ENCODE results near the gene PPP3CA.

PPP3CA gene

DNA sequence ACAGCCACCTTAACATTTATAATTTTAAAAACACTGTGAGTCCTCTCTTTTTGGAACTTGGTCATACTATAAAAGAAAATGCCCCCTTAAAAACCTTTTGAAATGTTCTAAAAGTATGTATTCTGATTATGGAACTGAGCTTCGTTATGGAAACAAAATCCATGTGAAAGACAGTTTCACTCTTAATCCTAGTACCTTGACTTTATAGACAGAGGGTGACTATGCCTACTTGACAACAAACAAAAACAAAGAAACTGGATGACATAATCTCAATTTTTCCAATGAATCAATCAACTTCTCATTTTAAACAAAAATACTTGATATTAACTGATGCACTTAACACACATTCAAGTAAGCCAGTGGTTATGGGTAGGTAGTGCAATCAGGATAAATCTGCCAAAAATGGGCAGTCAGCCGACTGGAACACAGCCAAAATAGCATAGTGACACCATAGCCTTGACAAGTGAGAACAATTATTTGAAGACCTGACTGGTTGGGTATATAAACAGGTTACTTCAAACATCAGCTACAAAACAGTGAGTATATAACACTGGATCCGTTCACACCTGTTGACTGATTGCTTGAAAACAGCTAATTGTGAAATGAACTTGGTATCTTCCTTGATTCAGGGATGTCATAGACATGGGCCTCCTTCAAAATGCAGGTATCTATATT is 265.5 kb downstream of the PPP3CA start:
- no peak for DNase-seq

DNA sequence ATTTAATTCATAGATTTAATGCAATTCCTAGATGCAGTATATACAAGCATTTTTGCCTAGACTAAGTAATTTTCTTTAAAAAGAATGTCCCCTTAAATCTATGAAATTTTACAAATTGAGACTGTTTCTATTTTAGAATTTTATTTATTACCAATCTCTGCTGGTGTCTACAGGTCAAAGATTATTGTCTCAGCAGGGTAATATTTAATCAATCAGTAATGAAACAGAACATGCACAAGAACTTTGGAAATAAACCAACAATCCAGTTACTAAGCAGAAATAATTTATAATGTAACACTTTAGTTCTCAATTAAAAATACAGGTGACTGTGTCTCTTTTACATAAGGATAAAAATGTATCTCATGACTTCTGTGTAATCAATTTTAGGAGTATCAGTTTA is 266.2 kb downstream of the PPP3CA start:
- no peak for DNase-seq

DNA sequence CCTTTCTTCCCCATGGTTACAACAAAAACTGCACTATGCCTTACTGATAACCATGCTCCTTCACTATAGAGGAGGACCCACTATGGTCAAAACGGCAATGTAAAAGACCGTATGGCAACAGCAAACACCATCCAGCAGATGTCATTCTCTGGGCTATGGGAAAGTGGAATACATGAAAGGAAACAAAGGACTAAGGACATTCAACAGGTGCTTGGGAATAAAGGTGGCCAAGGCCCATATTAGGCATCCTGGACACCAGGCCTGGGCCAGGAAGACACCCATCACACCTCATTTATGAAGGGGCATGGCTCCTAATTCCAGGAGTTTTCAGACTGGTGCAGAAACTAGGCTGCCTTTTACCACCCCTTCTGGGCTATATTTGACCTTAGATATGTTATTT is 268.4 kb downstream of the PPP3CA start:
- DNase-seq, result no peak

DNA sequence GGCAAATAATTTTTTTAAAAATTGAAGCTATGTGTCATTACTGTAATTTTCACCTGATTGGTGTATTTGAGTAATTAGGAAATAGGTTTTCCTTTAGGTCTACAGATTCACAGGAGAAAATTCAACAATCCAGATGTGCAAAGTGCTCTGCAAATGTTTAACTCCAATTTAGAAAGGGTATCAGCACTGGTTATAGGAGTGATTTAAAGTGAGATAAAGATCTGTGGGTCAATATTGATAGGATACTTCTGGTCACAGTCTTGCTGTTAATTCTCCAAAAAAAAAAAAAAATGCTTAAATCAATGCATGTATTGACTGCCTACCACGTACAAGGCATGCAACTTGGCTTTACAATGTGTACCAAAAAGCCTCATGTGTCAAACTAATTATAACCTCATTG is 271.3 kb downstream of the PPP3CA start:
- no peak for DNase-seq

DNA sequence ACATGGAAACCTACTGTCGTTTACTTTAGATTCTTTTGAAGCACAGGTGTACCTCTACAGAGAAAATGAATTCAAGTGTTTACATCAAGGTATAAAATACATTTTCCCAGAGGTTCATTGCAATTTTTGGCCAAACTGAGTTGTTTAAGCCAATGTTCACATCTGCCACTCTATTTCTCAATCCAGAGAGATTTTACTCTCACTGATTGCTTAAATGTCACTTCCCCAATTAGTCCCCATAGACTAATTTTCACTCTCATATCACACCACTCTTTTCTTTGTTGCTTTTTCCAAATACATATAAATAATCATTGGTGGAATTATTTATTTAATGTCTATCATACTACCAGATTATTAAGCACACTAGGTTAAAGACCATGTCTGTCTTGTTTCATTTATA is 271.8 kb downstream of the PPP3CA start:
- DNase-seq, result no peak

DNA sequence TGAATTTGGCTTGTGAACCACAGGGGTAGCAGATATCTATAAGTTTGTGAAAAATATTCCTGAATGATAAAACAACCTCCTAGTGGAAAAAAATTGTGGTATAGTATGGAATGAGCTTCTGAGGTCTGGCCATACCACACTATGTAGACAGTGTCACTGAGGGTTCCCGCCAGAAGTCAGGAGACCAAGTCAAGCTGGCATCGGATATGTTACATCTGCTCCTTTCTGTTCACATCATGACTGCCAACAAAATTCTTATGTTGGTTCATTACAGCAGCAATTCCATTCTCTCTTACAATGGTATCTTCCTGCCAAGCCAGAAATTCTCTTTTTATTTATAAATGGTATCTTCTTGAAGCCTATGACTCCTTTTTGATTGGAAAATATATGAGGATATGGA is 273.0 kb downstream of the PPP3CA start:
- DNase-seq, result no peak

DNA sequence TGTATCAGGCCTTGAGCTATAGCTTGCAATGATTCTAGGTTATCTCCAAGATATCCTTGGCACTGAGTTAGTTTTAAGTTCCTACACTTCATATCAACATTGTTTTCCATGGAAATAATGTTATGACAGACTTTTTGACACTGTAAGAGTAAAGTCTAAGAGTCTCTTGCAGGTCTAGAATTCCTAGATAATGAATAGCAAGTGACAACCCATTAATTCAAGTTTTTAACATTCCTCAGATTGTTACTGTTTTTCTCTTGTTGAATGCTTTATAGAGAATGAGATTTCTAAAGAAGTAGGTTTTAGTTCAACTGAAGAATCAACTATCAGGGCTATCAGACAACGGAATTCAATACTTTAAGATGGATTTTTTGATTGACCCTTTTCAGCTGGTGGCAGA is 276.1 kb downstream of the PPP3CA start:
- no peak for DNase-seq

DNA sequence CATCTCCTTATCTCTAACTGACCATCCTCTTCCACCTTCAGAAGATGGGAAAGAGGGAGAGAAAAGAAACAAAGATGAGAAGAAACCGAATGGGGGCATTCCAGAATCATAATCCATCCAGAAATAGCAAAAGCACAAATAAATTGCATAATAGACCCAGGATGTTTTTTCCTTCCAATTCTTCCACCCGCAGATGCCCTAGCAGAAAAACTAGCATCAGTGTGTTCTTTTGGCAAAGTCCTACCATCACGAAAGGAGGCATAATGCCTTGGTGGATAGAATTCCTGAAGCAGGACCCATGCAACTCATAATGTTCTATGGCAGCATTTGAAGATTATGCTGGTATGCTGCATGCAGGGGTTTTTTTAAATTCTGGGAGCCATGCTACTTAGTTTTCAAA is 279.2 kb downstream of the PPP3CA start:
- DNase-seq, result no peak

DNA sequence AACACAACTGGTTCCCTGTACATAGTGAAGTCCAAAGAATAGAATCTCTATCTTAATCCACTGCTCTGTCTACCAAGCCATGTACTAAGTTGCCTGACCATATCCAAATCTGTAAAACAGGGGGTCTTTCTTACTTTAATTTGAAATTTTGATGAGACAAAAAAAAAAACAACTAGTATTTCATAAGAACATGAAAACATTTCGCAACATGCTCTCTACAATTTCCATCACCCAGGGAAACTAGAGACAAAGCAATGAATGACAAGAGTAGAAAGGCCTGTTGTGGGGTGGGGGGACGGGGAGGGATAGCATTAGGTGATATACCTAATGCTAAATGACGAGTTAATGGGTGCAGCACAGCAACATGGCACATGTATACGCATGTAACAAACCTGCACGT is 279.9 kb downstream of the PPP3CA start:
- DNase-seq, result no peak

DNA sequence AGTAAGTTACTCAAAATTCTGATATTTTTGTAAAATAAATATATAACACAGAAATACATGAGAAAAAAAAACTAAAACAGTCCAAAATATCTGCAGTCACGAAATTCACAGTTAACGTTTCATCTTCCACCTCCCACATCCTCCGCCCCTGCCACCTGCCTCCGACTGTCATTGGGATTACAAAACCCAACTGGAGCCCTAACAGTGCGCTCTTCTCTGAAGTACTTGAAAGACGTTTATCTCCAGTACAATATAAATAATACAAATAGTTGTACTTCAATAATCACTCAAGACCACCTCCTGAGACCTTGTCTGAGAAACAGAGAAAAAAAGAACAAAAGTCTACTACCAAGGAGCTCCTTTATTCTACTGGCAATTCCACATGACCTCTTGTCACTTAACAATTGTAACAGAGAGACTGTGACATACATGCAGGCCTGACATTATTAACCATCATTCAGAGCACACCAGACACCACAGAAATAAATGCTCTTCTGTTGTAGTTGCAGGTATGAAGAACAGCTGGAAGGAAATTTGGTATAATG is 280.6 kb downstream of the PPP3CA start:
- no peak for DNase-seq

DNA sequence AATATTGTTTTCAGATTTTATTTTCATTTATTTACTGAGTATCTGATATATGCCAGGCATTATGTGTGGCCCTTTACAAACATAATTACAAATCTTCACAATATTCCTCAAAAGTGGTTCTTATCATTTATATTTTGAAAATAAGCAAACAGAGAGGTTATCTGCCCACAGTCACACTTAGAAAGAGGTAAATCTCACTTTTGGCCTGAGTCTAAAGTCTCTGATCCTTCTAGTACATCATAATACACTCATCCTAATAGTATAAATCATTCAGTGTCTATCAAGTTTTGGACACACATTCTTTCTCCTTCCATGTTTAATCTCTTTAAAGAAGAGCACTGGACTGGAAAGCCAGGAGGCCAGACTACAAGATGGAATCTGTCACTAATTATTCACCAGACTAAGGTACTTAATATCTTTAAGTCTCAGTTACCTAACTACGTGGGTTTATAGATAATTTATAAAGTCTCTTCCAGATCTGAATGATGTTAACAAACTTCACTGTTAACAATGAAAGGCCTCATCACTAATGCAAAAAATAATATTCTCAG is 281.3 kb downstream of the PPP3CA start:
- DNase-seq, result no peak

DNA sequence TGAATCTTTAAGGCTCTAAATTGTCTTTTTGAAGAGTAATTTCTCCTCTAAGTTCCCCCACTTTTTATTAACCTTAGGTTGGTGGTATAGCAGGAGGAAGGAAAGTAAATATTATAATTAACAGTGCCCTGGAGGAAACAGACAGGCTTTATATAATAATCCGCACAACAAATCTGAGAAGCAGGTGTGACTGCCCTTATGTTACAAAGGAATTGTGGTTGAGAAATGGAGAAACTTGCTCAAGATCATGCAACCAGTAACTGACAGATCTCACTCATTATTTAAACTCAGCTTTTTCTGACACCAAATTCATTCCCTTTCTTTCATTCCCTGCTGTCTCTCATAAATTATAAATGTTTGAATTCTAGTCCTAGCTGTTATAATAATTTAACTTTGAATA is 282.0 kb downstream of the PPP3CA start:
- no peak for DNase-seq

DNA sequence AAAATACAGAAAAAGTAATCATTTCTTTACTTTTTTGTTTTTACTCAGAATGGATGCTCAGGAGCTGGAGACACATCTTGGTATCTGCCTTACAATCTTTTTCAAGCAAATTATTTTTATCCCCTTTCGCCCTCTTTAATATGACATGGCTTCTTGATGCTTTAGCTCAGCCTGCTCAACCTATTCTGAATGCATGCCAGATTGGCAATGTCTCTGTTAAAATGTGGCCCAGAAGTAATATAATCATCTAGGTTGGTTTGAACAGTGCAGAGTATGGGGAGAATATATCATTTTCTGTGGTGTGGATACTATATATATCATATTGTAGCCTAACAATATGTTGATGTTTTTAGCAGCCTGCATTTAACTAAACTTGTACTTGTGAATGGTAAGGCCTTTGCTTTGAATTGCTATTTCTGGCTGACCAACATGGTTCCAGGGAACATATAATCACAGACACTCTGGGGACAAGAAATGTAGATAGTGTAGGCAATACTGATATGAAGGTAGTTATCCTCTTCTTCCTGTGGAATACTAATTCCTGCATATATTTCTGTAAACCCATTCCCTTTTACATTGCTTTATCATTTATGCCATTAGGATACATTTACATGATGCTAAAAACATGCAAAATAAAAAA is 282.7 kb downstream of the PPP3CA start:
- no peak for DNase-seq

DNA sequence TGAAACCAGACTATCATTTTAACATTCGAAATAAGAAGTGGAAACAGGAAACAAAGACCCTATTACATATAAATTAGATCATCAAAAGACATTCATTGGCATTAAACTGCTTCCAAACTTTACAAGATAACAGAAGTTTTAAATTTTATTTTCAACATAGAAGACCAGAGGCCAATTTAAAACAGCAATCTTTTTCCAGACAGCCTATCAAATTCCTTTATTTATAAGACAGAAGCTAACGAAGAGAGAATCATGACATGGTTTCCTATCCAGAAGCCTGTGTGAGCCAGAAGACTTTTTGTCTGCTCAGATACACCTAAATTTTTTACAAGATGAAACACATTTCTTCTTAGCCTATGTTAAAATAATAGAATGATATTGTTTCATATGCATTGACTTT is 291.9 kb downstream of the PPP3CA start:
- DNase-seq, result no peak

DNA sequence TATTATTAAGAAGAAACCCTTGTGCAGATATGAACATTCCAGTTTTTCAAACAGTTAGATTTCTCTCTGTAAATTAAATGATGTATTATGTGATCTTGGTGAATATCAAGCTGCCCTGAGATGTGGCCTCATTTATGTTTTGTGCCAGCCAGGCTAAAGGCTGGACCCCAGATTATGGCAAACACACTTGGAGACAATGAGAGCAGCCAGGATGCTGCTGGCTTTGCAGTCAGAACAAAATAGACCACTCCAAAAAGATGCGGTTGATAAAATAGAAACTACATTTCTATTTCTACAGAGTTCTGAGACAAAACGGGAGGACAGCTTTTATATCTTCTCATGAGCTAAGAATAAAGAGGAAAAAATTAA is 296.5 kb downstream of the PPP3CA start:
- no peak for DNase-seq

DNA sequence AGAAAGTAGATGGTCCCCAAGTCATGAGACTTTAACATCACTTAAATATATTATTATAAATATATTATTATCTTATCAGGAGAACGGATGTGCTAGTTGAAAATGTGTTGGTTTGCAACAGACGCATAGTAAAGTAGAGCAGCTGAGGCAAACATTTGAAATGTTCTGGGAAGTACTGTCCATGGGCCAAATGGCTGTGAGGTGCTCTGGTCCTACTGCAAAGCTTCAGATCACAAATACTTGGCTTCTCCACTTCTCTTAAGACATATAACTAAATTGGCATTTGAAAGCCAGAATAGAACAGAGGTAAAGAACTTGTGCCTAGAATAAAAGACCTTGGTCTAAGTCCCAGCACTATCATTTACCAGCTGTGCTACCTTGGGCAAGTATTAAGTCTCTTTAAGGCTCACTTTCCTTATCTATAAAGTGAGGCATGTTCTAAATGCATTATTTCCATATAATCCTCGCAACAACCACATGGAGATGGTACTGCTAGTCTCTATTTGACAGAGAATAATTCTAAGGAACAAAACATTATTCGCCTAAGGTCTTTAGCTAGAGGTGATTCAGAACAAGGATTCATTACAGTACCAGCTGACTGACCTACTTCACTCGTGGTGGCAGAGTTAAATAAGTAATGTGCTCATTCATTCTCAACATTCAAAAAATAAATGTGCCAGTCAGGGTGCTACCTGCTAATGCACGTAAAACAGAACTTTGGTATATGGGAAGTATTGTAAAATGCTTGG is 297.1 kb downstream of the PPP3CA start:
- DNase-seq, result no peak

DNA sequence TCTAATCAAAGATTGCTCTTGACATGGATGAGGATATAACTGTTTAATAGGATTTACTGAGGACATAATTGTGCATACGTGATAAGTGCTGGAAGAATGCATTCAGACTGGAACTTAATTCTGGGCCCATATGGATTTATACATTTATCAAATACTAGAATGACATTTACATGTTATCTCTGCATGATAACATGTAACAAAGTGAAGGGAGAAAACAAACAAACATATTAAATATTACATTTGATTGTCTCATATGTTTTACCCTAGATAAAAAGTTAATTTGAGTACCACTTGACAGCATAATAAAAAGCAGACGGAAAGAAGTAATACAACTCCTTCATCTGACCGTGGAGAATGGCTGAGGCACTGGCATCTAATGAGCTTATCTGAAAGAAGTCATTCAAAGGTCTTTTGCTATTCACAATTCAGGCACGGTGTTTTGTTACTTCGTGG is 297.8 kb downstream of the PPP3CA start:
- DNase-seq, result no peak

DNA sequence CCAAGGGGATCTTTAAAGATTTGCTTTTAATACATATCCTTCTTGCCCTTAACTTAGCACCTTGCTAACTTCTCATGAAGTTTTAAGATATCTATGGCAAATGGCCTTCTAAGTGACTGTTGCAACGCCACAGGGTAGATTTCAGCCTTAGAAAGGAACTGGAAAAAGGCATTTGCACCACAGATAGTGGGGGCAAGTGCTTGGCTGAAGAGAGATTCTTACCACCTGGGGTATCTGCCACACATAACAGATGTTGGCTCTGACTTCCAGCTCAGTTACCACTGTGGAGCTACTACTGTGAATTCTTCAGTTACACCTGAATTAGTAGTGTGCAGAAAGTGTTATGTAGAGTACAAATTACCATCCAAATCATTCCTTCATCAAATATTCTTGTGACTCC is 302.6 kb downstream of the PPP3CA start:
- no peak for DNase-seq

DNA sequence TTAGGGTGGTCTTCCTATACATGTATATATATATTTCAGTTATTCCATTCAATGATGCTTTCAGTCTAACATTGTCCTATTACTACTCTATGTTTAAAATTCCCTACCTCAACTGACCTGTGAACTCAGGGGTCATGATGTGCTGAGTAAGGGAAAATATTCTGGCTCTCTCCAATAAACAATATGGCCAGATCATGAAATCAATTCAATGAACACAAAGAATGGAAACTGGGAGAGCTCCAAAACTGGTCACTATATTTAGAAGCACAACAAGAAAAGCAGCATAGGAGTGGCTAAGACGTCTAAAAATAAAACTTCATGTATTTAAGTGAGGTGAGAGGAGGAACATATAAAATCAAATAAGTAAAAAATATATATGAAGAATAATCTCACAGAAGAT is 304.5 kb downstream of the PPP3CA start:
- DNase-seq, result no peak

DNA sequence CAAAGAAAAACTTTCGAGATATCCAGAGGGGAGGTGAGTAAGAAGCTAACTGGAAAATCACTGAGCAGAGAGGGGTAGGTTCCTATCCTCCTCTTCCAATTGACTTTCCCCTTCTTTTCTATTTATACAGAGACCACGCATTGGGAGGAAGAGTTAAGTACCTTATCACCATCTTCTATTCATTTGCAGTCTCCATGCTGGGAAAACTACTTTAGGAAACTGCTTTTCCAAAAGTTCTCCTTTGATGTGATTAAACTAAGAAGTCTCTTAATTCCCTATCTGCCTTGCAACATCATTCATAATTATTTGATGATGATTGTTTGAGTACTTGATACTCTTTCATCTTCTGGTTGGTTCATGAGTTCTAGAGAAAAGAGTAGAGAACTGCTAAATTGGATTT is 306.6 kb downstream of the PPP3CA start:
- DNase-seq, result no peak

DNA sequence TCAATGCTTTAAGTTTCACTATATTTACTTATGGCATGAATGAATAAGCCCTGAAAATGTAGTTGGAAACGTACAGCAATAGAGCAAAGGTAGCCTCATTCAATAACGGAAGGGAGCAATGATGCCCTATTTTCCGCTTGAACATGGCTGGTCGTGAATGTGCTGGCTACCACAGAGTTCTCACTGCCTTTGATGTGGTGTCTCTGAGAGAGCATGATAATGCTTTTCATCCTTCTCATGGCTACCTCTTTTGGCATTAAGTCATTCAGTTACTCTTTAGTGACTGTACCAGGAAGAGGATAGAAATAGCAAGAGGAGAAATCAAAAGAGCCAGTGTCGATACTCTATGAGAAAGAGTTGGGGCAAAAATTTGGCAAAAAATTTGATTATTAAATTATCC is 308.0 kb downstream of the PPP3CA start:
- DNase-seq, result peak; percentile 63

DNA sequence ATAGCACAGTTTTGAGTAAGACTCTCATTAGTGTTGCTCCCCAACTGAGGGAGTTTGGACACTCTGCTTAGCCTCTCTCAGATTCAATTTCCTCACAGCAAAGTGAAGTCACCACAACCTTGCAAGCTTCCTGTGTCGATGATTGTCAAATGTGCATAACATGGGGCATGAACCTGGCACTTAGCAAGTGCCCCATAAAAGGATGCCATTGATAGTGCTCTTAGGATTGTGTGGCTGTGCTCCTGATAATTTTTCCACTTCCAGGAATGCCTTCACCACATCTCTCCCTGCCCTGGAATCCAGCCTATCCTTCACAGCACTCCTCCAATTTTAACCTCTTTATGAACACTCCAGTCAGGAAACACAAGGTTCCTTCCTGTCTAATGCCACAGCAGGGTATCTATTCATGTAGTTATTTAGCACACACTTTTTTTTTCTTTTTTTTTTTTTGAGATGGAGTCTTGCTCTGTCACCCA is 309.4 kb downstream of the PPP3CA start:
- DNase-seq, result no peak

DNA sequence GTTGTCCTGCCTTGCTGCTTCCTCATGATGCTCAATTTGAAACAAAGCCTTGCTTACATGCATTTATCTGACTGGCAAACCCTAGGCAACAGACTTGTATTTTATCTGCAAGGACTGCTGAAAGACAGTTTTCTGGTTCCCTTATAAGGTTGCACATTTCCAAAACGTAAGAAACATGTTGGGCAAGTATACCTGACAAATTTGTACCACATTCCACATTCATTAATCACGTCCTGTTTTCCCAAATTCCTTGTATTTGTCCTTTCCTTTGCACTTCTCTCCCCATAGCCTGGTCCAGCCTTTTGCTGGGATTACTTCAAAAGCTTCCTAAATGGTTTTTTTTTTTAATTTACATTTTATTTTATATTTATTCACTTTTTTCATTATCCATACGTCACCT is 310.1 kb downstream of the PPP3CA start:
- DNase-seq, result no peak

DNA sequence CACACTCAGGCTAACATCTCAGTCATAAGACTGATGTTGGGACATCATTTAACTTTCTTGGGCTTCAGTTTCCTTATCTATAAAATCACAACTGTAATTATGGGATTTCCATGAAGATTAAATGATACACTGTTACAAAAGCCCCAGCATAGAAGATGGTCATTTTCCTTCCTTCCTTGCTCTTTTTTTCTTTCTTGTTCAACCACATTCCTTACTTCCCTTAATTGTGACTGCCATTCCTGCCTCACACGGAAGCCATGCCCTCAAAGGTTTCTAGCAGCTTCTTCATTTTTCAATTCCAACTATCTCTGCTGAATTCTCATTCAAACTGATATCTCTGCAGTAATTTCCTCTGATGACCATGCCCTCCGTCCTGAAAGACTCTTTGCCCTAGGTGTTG is 311.8 kb downstream of the PPP3CA start:
- DNase-seq, result no peak

Data from stimulated activated CD4-positive, alpha-beta T cell treated with anti-CD3 and anti-CD28 coated beads, Interleukin-1b, Interleukin-23, amount 100 ng/mL, for 48 hours (primary cell).